Measurements from ENCODE around the gene PKP4.

DNA sequence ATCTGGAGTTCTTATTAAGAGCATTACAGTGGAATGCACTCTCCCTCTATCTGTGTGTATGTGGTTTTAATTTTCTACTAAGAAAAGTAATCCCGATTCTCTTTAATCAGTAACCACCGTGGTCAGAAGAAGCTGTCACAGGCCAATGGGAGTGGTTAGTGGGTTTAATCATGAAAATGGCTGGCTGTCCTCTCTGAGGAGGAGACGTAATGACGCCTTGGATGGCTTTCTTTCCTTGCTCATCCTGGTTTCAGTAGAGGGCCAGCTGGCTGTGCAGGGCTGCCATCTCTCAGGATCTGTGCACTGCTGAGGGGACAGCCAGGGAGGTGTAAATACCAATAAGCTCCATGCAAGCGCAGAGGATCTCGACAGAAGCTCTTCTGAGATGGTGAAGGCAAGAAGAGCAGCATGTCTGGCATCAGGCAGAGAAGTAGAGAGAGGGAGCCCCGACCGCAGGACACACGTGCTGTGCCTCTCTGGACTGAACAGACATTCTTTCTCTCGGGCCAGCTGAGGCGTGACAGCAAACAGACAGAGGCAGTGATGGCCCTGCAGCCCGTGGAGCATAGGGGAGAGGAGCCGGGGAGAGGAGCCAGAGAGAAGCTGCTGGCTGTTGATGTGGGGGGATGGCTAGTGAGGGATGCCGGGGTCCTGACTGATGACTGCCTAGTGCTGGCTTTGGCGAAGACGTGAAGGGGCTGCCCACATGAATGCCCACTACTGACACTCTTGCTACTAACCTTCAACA is 273.3 kb downstream of the PKP4 start:
- TF ChIP-seq EZH2 (IDR thresholded peaks at IDR 0.05) (no peak), POLR2AphosphoS5 (IDR thresholded peaks at IDR 0.05; ENCODE audit: borderline replicate concordance, low read depth, low read length) (no peak)
